Stimulated activated CD4-positive, alpha-beta T cell treated with anti-CD3 and anti-CD28 coated beads, Interleukin-12 subunit alpha, Interleukin-12 subunit beta, amount 100 ng/mL, for 24 hours (primary cell): ENCODE measurements around the gene AGRN.
"Not testable (repeated sequence)": the region's sequence is repeated elsewhere in the genome, so short reads cannot be mapped to it uniquely, and the experiment has no call there.

Experiments used
- DNase-seq, 2 experiments: peaks; one replicate each; pipeline ENCODE4 v3.0.0-alpha.2; 2020; ENCODE audit warnings: low read depth in 2 of 2

AGRN gene

GRCh38 chr1:1090424-1091343, 70.8 kb downstream of the AGRN start:
- no peak for DNase-seq

- DNase-seq = no peak
Observed at GRCh38 chr1:1091344-1092148, 71.6 kb downstream of the AGRN start.

- DNase-seq = no peak
Observed at GRCh38 chr1:1092149-1092855, 72.4 kb downstream of the AGRN start.

GRCh38 chr1:1092894-1093609, 73.1 kb downstream of the AGRN start:
- no peak for DNase-seq

GRCh38 chr1:1093610-1093943, 73.7 kb downstream of the AGRN start:
- DNase-seq = no peak

GRCh38 chr1:1094981-1095380, 75.1 kb downstream of the AGRN start:
- no peak for DNase-seq

- not testable (repeated sequence) for DNase-seq
Observed at GRCh38 chr1:1096136-1096535, 76.2 kb downstream of the AGRN start.

- no peak for DNase-seq
Observed at GRCh38 chr1:1098681-1099421, 78.9 kb downstream of the AGRN start.

GRCh38 chr1:1099506-1100183, 79.7 kb downstream of the AGRN start:
- no peak for DNase-seq

- no peak for DNase-seq
Observed at GRCh38 chr1:1100296-1100695, 80.4 kb downstream of the AGRN start.

- no peak for DNase-seq
Observed at GRCh38 chr1:1101503-1101902, 81.6 kb downstream of the AGRN start.

- DNase-seq = not testable (repeated sequence)
Observed at GRCh38 chr1:1104152-1104551, 84.2 kb downstream of the AGRN start.
